MM.1S (cell line): ENCODE results near the gene METTL27.

ENCODE experiments used
- DNase-seq: peaks from one replicate; pipeline ENCODE4 v3.0.0-alpha.2; 2015
- H2AFZ ChIP-seq: fragments of 300-600 bp; sonication (generic); 2 replicates; pipeline ENCODE4 v1.6.0; 2016; ENCODE audit warnings: antibody characterized with exemption, low read length
- H3F3A ChIP-seq: fragments of 300-600 bp; sonication (generic); 2 replicates; pipeline ENCODE4 v1.6.1; 2016; ENCODE audit warnings: mild to moderate bottlenecking, antibody characterized with exemption, low read length, moderate library complexity, mixed read lengths; ENCODE audit not compliant: insufficient read depth
- H3K27ac ChIP-seq: fragments of 300-600 bp; sonication (generic); 2 replicates; pipeline ENCODE4 v1.5.1; 2016; ENCODE audit warnings: mild to moderate bottlenecking, low read length
- H3K27me3 ChIP-seq: fragments of 300-600 bp; sonication (generic); replicated peaks from 2 replicates; pipeline ENCODE4 v1.6.0; 2016; ENCODE audit warnings: low read length; ENCODE audit not compliant: insufficient read depth
- H3K36me3 ChIP-seq: fragments of 300-600 bp; sonication (generic); replicated peaks from 2 replicates; pipeline ENCODE4 v1.6.1; 2016; ENCODE audit warnings: mild to moderate bottlenecking, low read length, mixed read lengths; ENCODE audit not compliant: insufficient read depth
- H3K4me1 ChIP-seq: fragments of 300-600 bp; sonication (generic); 2 replicates; pipeline ENCODE4 v1.6.1; 2016; ENCODE audit warnings: low read length, mixed read lengths
- H3K4me2 ChIP-seq: fragments of 300-600 bp; sonication (generic); 2 replicates; pipeline ENCODE4 v1.6.0; 2016; ENCODE audit warnings: low read depth, low read length
- H3K4me3 ChIP-seq: fragments of 300-600 bp; sonication (generic); 2 replicates; pipeline ENCODE4 v1.5.1; 2016; ENCODE audit warnings: low read length, mixed read lengths
- H3K79me2 ChIP-seq: fragments of 300-600 bp; sonication (generic); 2 replicates; pipeline ENCODE4 v1.6.1; 2016; ENCODE audit warnings: mixed run types, low read length, mixed read lengths
- H3K9ac ChIP-seq: fragments of 300-600 bp; sonication (generic); 2 replicates; pipeline ENCODE4 v1.6.1; 2016; ENCODE audit warnings: low read length, mixed read lengths
- H3K9me2 ChIP-seq: fragments of 300-600 bp; sonication (generic); replicated peaks from 2 replicates; pipeline ENCODE4 v1.6.1; 2016; ENCODE audit warnings: mild to moderate bottlenecking, low read length, mixed read lengths; ENCODE audit not compliant: insufficient read depth
- H3K9me3 ChIP-seq: fragments of 300-600 bp; sonication (generic); replicated peaks from 2 replicates; pipeline ENCODE4 v1.6.1; 2016; ENCODE audit warnings: mild to moderate bottlenecking, low read length, mixed read lengths; ENCODE audit not compliant: insufficient read depth
- H4K20me1 ChIP-seq: fragments of 300-600 bp; sonication (generic); 2 replicates; pipeline ENCODE4 v1.6.1; 2016; ENCODE audit warnings: mild to moderate bottlenecking, low read length, moderate library complexity, mixed read lengths; ENCODE audit not compliant: insufficient read depth
- EZH2 ChIP-seq: fragments of 300-600 bp; sonication (generic); optimal IDR thresholded peaks from 2 replicates; pipeline ENCODE3; 2017; ENCODE audit warnings: low read depth, mild to moderate bottlenecking, antibody characterized with exemption, low read length, mixed read lengths
- EZH2phosphoT487 ChIP-seq: fragments of 300-600 bp; sonication (generic); IDR thresholded peaks from 2 replicates; pipeline ENCODE4 v1.6.1; 2018; ENCODE audit warnings: antibody characterized with exemption, low read length
- TF ChIP-seq, protein P1 (sequence below): fragments of 300-600 bp; sonication (generic); IDR thresholded peaks from 2 replicates; pipeline ENCODE4 v1.5.1; 2016; ENCODE audit warnings: antibody characterized with exemption, low read length, mixed read lengths

METTL27 gene

DNA sequence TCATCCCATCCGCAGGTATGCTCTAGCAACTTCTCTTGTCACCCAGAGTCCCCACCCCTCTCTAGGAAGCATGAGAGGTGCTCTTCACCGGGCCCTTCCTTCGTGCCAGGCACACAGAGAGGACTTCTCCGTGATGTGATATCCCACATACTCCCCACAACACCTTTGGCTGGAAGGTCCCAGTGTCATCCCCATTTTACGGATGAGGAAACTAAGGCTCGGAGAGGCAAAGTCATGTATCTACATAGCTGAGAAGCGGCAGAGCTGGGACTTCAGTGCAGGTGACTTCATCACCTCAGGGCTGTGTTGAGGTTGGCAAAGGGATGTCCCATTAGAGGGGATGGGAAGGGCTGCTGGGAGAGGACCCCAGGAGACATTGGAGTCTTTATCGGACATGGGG lies 34.0 kb upstream of the METTL27 start:
- H3K9me2 ChIP-seq, result no peaks in the 10 kb centered on the region
- H3K27me3 ChIP-seq, result peaks cover 61% of the 10 kb centered on the region
- H3K4me2 ChIP-seq, result no peak overlapping the region
- no peaks in the 10 kb centered on the region for H3K9me3 ChIP-seq
- no peak overlapping the region for H3K27ac ChIP-seq
- H3F3A ChIP-seq, result no peaks in the 10 kb centered on the region
- H3K79me2 ChIP-seq, result no peaks in the 10 kb centered on the region
- no peaks in the 10 kb centered on the region for H3K36me3 ChIP-seq
- H3K4me3 ChIP-seq, result no peak overlapping the region
- no peak for DNase-seq
- no peak overlapping the region for H3K9ac ChIP-seq
- no peaks in the 10 kb centered on the region for H3K4me1 ChIP-seq
- H2AFZ ChIP-seq, result no peak overlapping the region
- H4K20me1 ChIP-seq, result no peaks in the 10 kb centered on the region
- TF ChIP-seq EZH2phosphoT487 (no peak), EZH2 (no peak)
- TF ChIP-seq, protein P1, sequence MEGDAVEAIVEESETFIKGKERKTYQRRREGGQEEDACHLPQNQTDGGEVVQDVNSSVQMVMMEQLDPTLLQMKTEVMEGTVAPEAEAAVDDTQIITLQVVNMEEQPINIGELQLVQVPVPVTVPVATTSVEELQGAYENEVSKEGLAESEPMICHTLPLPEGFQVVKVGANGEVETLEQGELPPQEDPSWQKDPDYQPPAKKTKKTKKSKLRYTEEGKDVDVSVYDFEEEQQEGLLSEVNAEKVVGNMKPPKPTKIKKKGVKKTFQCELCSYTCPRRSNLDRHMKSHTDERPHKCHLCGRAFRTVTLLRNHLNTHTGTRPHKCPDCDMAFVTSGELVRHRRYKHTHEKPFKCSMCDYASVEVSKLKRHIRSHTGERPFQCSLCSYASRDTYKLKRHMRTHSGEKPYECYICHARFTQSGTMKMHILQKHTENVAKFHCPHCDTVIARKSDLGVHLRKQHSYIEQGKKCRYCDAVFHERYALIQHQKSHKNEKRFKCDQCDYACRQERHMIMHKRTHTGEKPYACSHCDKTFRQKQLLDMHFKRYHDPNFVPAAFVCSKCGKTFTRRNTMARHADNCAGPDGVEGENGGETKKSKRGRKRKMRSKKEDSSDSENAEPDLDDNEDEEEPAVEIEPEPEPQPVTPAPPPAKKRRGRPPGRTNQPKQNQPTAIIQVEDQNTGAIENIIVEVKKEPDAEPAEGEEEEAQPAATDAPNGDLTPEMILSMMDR, result no peak

DNA sequence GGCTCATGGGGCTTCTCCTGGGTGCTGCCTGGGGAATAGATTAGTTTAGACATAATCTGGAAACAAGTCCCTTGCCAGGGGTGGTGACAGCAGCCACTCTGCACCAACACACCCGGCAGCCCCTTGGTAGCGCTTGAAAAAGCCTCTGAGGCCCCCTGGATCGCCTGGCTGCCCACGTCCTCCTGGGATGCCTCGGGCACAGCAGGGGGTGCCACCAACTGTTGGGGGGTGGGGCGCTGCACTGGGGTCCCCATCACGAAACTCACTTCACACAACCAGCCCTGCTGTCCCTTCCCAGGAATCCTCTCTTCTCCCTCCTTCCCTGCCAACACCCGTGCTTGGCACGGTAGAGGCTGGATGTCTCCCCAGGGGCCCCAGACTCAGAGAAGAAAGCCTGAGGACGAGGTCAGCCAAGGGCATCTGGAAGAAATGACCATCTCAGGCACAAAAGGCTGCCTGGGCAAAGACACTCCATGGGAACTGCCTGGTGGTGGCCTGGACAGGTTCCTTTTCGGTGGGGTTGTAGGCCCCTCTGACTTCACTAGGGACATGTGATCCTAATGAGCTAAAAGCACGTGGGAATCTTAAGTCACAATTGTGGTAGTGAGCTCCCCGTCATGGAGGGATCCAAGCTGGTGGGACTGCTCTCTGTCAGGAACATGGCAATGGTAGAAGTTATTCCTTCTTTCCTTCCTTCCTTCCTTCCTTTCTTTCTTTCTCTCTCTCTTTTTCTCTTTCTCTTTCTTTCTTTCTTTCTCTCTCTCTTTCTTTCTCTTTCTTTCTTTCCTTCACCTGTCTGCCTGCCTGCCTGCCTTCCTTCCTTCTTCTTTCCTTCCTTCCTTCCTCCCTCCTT lies 30.0 kb upstream of the METTL27 start:
- Histone ChIP-seq H3K27ac (no peak overlapping the region), H3K4me2 (no peak overlapping the region), H3K9me3 (no peaks in the 10 kb centered on the region), H3K9ac (no peak overlapping the region), H2AFZ (no peak overlapping the region), H3K79me2 (no peaks in the 10 kb centered on the region), H3K4me3 (no peak overlapping the region), H3K27me3 (peaks cover 35% of the 10 kb centered on the region), H3F3A (no peaks in the 10 kb centered on the region), H4K20me1 (no peaks in the 10 kb centered on the region), H3K36me3 (no peaks in the 10 kb centered on the region), H3K9me2 (no peaks in the 10 kb centered on the region), H3K4me1 (no peaks in the 10 kb centered on the region)
- DNase-seq, result no peak
- TF ChIP-seq EZH2phosphoT487, result no peak
- TF ChIP-seq, protein P1, result no peak
- TF ChIP-seq EZH2, result no peak

DNA sequence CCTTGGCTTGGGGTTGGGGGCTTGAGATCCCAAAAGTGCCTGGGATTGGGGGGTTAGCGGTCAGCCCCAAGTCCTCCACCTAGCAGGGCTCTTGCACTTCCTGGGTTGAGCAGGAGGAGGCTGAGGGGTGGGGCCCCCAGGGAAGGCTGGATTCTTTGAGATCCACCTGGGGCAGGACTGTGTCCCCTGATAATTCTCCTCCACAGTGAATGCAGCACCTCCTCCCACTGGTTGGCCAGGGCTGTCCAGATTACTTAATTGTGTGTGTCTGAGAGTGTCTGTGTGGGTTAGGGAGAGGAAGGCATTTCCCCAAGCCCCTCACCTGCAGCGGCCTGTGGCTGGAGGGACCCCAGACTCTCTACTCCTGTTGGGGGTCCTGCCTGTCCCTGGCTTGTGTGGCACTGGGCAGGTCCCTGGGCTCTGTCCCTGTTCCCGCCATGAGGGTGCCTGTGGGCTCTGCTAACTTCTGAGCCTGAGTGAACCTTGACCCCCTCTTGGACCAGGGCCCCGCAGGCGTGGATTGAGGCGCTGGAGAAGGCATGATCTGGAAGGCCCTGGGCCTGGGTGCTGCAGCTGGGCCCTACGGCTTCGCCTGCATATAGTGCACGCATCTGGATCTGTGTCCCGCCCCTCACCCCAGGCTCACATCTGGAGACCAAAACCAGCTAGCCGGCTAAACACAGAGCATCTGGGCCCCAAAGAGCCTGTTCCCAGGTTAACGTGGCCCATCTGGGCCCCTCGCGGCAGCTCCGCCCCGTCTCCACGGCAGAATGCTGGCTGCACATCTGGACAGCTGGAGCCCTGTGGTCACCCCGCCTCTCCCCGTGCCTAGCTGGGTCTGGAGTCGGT lies 29.1 kb upstream of the METTL27 start:
- Histone ChIP-seq H4K20me1 (no peaks in the 10 kb centered on the region), H3K27ac (no peak overlapping the region), H3K27me3 (peaks cover 27% of the 10 kb centered on the region), H3K4me3 (no peak overlapping the region), H3K9ac (no peak overlapping the region), H3K9me3 (no peaks in the 10 kb centered on the region), H2AFZ (no peak overlapping the region), H3F3A (no peaks in the 10 kb centered on the region), H3K4me2 (no peak overlapping the region), H3K79me2 (no peaks in the 10 kb centered on the region), H3K9me2 (no peaks in the 10 kb centered on the region), H3K4me1 (no peaks in the 10 kb centered on the region), H3K36me3 (no peaks in the 10 kb centered on the region)
- DNase-seq, result no peak
- TF ChIP-seq EZH2phosphoT487, result no peak
- TF ChIP-seq EZH2, result no peak
- TF ChIP-seq, protein P1, result no peak
